ENCODE results near the gene GINS3. TPM values are rescaled to one million over a fixed set of nuclear protein-coding genes. Genes with fewer than 3 reads are reported as not detected.
"Not testable (repeated sequence)": the region's sequence is repeated elsewhere in the genome, so short reads cannot be mapped to it uniquely, and the experiment has no call there.

Gene GINS3
- total RNA-seq, 2 experiments from 2014 or later, result 20.2 to 23.0 TPM

DNA sequence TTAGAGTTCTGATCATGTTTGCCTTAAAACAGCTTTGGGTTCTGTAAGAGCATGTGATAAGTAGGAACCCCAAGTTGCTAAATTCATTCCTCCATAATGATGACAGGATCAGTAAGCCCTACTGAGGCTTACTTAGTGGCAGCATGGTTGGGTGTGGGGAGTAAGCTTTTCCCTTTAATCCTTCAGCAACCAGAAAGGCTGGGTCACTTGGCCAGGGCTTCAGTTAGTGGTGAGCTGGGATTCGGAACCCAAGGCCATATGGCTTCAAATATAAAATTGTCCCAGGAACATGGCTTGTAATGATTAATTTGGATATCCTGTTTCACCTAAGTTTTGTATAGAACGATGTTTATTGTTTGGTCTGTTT is 850 bp downstream of the GINS3 start:
- CTCF ChIA-PET, result interaction anchor here (0.7 to 1.8 kb wide), 7 partner anchors 12 to 1435 kb away, joined by 3 to 4 read pairs (median 3); a partner anchor contains a TSS

DNA sequence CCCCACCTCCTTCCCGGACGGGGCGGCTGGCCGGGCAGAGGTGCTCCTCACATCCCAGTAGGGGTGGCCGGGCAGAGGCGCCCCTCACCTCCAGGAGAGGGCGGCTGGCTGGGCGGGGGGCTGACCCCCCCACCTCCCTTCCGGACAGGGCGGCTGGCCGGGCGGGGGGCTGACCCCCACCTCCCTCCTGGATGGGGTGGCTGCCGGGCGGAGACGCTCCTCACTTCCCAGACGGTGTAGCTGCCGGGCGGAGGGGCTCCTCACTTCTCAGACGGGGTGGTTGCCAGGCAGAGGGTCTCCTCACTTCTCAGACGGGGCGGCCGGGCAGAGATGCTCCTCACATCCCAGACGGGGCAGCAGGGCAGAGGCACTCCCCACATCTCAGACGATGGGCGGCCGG is 4.6 kb downstream of the GINS3 start:
- DNase-seq; ATAC-seq; H3K27ac Mint-ChIP-seq; H3K4me3 Mint-ChIP-seq; CTCF ChIA-PET; H3K27me3 Mint-ChIP-seq; H3K9me3 Mint-ChIP-seq (ENCODE audit: low read depth); POLR2A ChIA-PET: not testable (repeated sequence)
- Mint-ChIP-seq H3K4me1 (peaks cover 12% of the 10 kb centered on the region), H3K36me3 (ENCODE audit: low read depth) (peaks cover 29% of the 10 kb centered on the region)
- intact Hi-C loops (cut with DNase I, micrococcal nuclease), result loop anchor here in 1 of 2 experiments (10.0 kb wide), 1 partner anchor 372 kb away; the partner anchor contains the start of gene MMP15

More for the DNA sequence above, 850 bp downstream of the GINS3 start:
- Mint-ChIP-seq H3K4me1 (peaks cover 12% of the 10 kb centered on the region), H3K27ac (peak overlapping the region; percentile 100), H3K9me3 (ENCODE audit: low read depth) (no peaks in the 10 kb centered on the region), H3K27me3 (no peaks in the 10 kb centered on the region), H3K4me3 (peak overlapping the region; percentile 100), H3K36me3 (ENCODE audit: low read depth) (peaks cover 18% of the 10 kb centered on the region)
- ATAC-seq (peak; percentile 11), DNase-seq (no peak)
- intact Hi-C loops (cut with DNase I, micrococcal nuclease), result loop anchor here (2.0 to 10.0 kb wide), 6 partner anchors 56 to 368 kb away; partner anchors contain the start of genes CFAP20 (in 1 of the 2) and MMP15 (in 1 of the 2)
- POLR2A ChIA-PET, result interaction anchor here (0.6 to 2.4 kb wide), 5 partner anchors 51 to 292 kb away, joined by 3 to 6 read pairs (median 4); partner anchors contain the start of genes CFAP20 and SLC38A7

DNA sequence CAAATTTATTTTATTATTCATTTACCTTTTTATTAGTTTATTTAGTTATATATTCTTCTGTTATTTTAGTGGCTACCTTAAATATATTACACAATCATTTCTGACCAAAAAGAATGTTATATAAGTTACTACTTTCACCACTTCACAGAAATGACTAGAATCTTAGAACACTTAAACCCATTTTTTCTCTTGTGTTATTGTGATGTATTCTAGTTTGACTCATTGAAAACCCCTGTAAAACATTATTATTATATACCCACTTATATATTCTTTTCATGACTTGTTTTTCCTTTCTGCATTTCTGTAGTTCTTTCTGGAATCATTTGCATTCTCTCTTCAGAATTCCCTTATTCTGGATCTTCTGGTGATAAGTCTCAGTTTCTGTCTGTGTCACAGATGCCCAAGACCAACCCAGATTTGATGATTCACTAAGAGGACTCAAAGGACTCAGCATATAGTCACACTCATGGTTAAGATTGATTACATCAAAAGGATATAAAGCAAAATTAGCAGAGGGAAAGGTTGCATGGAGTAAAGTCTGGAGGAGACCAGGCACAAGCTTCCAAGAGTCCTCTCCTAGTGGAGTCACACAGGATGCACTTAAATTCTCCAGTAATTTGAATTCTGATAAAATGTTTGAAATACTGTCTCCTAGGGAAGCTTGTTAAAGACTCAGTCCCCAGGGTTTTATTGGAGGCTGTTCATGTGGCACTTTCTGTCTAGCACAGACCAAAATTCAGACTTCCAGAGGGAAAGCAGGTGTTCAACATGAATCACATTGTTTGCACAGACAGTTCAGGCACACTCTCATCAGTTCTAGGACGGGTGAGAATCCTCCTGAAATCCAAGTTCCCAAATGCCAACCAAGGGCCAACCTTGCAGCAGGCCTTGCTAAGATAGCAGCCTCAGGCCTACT is 7.7 kb downstream of the GINS3 start:
- H3K27me3 Mint-ChIP-seq, result no peaks in the 10 kb centered on the region
- no peak for DNase-seq
- ATAC-seq, result peak; percentile 76
- peaks cover 3% of the 10 kb centered on the region for H3K4me1 Mint-ChIP-seq
- CTCF ChIA-PET, result interaction anchor here (1.5 kb wide), 1 partner anchor 53 kb away, joined by 3 read pairs; no protein-coding TSS in a partner anchor
- no peak overlapping the region for H3K27ac Mint-ChIP-seq
- intact Hi-C loops (cut with DNase I, micrococcal nuclease), result loop anchor here in 1 of 2 experiments (10.0 kb wide), 1 partner anchor 375 kb away; the partner anchor contains the start of gene MMP15
- POLR2A ChIA-PET, result no interaction called here
- peaks cover 29% of the 10 kb centered on the region for H3K36me3 Mint-ChIP-seq (ENCODE audit: low read depth)
- no peaks in the 10 kb centered on the region for H3K9me3 Mint-ChIP-seq (ENCODE audit: low read depth)
- H3K4me3 Mint-ChIP-seq, result no peak overlapping the region

DNA sequence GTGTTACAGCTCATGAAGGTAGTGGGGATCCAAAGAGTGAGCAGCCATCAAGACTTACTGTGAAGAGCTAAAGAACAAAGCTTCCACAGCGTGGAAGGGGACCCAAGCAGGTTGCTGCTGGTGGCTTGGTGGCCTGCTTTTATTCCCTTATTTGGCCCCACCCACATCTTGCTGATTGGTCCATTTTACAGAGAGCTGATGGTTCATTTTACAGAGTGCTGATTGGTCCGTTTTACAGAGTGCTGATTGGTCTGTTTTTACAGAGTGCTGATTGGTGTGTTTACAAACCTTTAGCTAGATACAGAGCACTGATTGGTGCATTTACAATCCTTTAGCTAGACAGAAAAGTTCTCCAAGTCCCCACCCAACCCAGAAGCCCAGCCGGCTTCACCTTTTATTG is 9.0 kb downstream of the GINS3 start:
- H3K27ac Mint-ChIP-seq; H3K27me3 Mint-ChIP-seq; intact Hi-C loops (cut with DNase I, micrococcal nuclease); POLR2A ChIA-PET; H3K4me3 Mint-ChIP-seq; H3K9me3 Mint-ChIP-seq (ENCODE audit: low read depth); DNase-seq; ATAC-seq; H3K4me1 Mint-ChIP-seq: not testable (repeated sequence)
- peaks cover 27% of the 10 kb centered on the region for H3K36me3 Mint-ChIP-seq (ENCODE audit: low read depth)
- CTCF ChIA-PET, result interaction anchor here (0.6 kb wide), 1 partner anchor 306 kb away, joined by 5 read pairs; no protein-coding TSS in a partner anchor

- ATAC-seq (no peak), DNase-seq (no peak)
- peaks cover 3% of the 10 kb centered on the region for H3K4me1 Mint-ChIP-seq
- POLR2A ChIA-PET, result interaction anchor here (0.9 kb wide), 1 partner anchor 153 kb away, joined by 3 read pairs; a partner anchor contains a TSS
- no peak overlapping the region for H3K4me3 Mint-ChIP-seq
- H3K36me3 Mint-ChIP-seq (ENCODE audit: low read depth), result peaks cover 25% of the 10 kb centered on the region
- H3K9me3 Mint-ChIP-seq (ENCODE audit: low read depth), result no peaks in the 10 kb centered on the region
- H3K27ac Mint-ChIP-seq, result no peak overlapping the region
- intact Hi-C loops (cut with DNase I, micrococcal nuclease), result no loop called here
- no peaks in the 10 kb centered on the region for H3K27me3 Mint-ChIP-seq
- CTCF ChIA-PET, result interaction anchor here (0.7 kb wide), 1 partner anchor 634 kb away, joined by 3 read pairs; no protein-coding TSS in a partner anchor
Measured at GRCh38 chr16:58402796-58403195, 10.5 kb downstream of the GINS3 start.

GRCh38 chr16:58409316-58409973 is 17.2 kb downstream of the GINS3 start:
- H3K27me3 Mint-ChIP-seq, result no peaks in the 10 kb centered on the region
- DNase-seq, result no peak
- no peak overlapping the region for H3K27ac Mint-ChIP-seq
- peaks cover 3% of the 10 kb centered on the region for H3K36me3 Mint-ChIP-seq (ENCODE audit: low read depth)
- H3K4me3 Mint-ChIP-seq, result no peak overlapping the region
- H3K4me1 Mint-ChIP-seq, result no peaks in the 10 kb centered on the region
- CTCF ChIA-PET, result interaction anchor here (1.2 to 1.4 kb wide), 2 partner anchors 73 kb away, joined by 3 read pairs; no protein-coding TSS in a partner anchor
- no peaks in the 10 kb centered on the region for H3K9me3 Mint-ChIP-seq (ENCODE audit: low read depth)
- intact Hi-C loops (cut with DNase I, micrococcal nuclease), result no loop called here
- ATAC-seq, result no peak
- POLR2A ChIA-PET, result no interaction called here

DNA sequence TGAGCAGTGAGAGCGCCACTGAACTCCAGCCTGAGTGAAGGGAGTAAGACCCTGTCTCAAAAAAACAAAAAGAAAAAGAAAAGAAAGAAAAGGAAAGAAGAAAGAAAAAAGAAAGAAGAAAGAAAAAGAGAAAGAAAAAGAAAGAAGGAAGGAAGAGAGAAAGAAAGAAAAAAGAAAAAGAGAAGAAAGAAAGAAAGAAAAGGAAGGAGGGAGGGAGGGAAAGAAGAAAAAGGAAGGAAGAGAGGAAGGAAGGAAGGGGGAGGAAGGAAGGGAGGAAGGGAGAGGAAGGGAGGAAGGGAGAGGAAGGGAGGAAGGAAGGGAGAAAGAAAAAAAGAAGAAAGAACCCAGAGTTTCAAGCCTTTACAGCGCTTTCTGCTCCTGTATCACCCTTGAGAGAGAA is 19.1 kb downstream of the GINS3 start:
- intact Hi-C loops (cut with DNase I, micrococcal nuclease), result no loop called here
- Mint-ChIP-seq H3K4me1 (no peaks in the 10 kb centered on the region), H3K36me3 (ENCODE audit: low read depth) (no peaks in the 10 kb centered on the region), H3K4me3 (no peak overlapping the region), H3K27ac (no peak overlapping the region), H3K27me3 (no peaks in the 10 kb centered on the region), H3K9me3 (ENCODE audit: low read depth) (no peaks in the 10 kb centered on the region)
- DNase-seq (no peak), ATAC-seq (no peak)
- ChIA-PET POLR2A (no interaction called here), CTCF (interaction anchor here (1.2 kb wide), 1 partner anchor 66 kb away, joined by 3 read pairs; no protein-coding TSS in a partner anchor)

GRCh38 chr16:58411736-58412614 is 19.7 kb downstream of the GINS3 start:
- ATAC-seq, result no peak
- Mint-ChIP-seq H3K27me3 (no peaks in the 10 kb centered on the region), H3K27ac (no peak overlapping the region), H3K4me3 (no peak overlapping the region), H3K9me3 (ENCODE audit: low read depth) (no peaks in the 10 kb centered on the region), H3K36me3 (ENCODE audit: low read depth) (no peaks in the 10 kb centered on the region), H3K4me1 (no peaks in the 10 kb centered on the region)
- ChIA-PET CTCF (no interaction called here), POLR2A (no interaction called here)
- no peak for DNase-seq
- intact Hi-C loops (cut with DNase I, micrococcal nuclease), result no loop called here

DNA sequence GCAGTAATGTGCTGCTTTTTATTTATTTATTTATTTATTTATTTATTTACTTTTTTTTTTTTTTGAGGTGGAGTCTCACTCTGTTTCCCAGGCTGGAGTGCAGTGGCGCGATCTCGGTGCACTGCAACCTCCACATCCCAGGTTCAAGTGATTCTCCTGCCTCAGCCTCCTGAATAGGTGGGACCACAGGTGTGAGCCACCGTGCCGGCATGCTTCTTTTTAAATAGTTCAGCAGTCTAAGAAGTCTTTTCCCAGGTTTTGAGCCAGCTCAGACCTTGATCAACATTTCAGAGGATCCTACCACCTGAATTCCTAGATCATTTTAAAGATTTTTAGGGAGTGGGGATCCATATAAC is 20.3 kb downstream of the GINS3 start:
- intact Hi-C loops (cut with DNase I, micrococcal nuclease); H3K27me3 Mint-ChIP-seq; H3K9me3 Mint-ChIP-seq (ENCODE audit: low read depth); H3K4me1 Mint-ChIP-seq; DNase-seq; ATAC-seq; POLR2A ChIA-PET; CTCF ChIA-PET; H3K27ac Mint-ChIP-seq; H3K36me3 Mint-ChIP-seq (ENCODE audit: low read depth); H3K4me3 Mint-ChIP-seq: not testable (repeated sequence)

DNA sequence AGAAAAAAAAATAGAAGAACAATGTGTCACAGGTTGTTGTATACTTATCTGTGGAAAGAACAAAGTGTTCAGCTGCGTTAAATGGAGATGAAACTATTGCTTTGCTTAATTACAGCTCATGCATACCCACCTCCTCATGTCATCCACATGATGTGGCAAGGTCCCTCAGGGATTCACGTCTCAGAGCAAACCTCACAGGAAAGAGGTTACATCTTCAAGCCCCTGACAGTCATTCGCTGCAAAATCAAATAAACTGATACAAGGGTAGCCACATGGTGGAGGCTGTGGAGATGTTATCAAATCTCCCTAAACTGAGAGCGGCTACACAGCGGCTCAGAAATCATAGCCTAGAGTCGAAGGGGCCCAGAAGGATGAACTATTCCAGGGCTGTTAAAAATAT is 21.1 kb downstream of the GINS3 start:
- ATAC-seq, result no peak
- ChIA-PET POLR2A (no interaction called here), CTCF (interaction anchor here (0.7 kb wide), 1 partner anchor 11 kb away, joined by 5 read pairs; no protein-coding TSS in a partner anchor)
- no peaks in the 10 kb centered on the region for H3K4me1 Mint-ChIP-seq
- H3K27me3 Mint-ChIP-seq, result peaks cover under 1% of the 10 kb centered on the region
- intact Hi-C loops (cut with DNase I, micrococcal nuclease), result no loop called here
- H3K9me3 Mint-ChIP-seq (ENCODE audit: low read depth), result no peaks in the 10 kb centered on the region
- H3K27ac Mint-ChIP-seq, result no peak overlapping the region
- H3K36me3 Mint-ChIP-seq (ENCODE audit: low read depth), result no peaks in the 10 kb centered on the region
- no peak overlapping the region for H3K4me3 Mint-ChIP-seq
- no peak for DNase-seq

DNA sequence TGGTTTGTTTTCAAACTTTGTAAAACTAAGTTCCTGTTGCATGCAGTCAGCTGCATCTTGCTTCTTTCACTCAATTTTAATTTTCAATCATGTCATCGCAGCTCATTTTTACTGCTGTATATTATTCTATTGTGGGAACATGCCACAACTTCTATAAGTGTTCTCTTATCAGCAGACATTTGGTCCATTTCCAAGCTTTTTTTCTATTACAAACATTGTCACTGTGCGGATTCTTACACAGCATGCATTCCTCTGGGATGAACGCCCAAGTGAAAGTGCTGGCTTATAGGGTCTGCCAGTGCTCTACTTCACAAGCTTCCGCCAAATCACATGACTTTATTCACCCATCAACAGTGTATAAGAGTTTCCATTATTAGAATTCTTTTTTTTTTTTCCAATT is 22.7 kb downstream of the GINS3 start:
- POLR2A ChIA-PET, result no interaction called here
- intact Hi-C loops (cut with DNase I, micrococcal nuclease), result no loop called here
- Mint-ChIP-seq H3K27me3 (peaks cover 3% of the 10 kb centered on the region), H3K36me3 (ENCODE audit: low read depth) (no peaks in the 10 kb centered on the region), H3K27ac (no peak overlapping the region), H3K9me3 (ENCODE audit: low read depth) (no peaks in the 10 kb centered on the region), H3K4me1 (no peaks in the 10 kb centered on the region), H3K4me3 (no peak overlapping the region)
- CTCF ChIA-PET, result interaction anchor here (0.6 kb wide), 1 partner anchor 85 kb away, joined by 3 read pairs; the partner anchor contains the start of gene NDRG4
- no peak for ATAC-seq
- no peak for DNase-seq

All from activated CD4-positive, alpha-beta T cell treated with anti-CD3 and anti-CD28 coated beads for 36 hours (primary cell).